ENCODE results near the gene CD38. TPM values are rescaled to one million over a fixed set of nuclear protein-coding genes. Genes with fewer than 3 reads are reported as not detected.
"Not testable (repeated sequence)": the region's sequence is repeated elsewhere in the genome, so short reads cannot be mapped to it uniquely, and the experiment has no call there.

The CD38 gene
- total and polyA plus RNA-seq, 2 donors (not counting 1 experiment from before 2014, with no cell fraction given) = 0.02 TPM; not detected in 1

DNA sequence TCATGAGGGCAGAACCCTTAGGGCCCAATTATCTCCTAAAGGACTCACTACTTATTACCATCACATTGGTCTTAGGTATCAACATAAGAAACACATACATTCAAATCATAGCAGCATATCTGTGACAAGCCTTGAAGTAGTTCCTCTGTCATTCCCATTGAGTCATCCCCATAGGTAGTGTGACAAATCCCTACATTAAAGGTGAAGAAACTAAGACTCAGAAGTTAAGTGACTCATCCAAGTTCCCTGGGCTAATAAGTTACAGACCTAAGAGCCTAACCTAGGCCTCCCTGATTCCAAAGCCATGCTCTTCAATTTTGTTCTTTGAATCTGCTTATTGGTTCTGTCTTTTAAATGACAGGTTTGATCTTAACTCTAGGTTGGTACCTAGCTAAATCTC lies 58.2 kb downstream of the CD38 start:
- Histone ChIP-seq H3K4me1 (ENCODE audit: control insufficient read depth, extremely low read depth, insufficient read depth, low read length) (no peaks in the 10 kb centered on the region), H2AFZ (ENCODE audit: low read length) (no peak overlapping the region)

DNA sequence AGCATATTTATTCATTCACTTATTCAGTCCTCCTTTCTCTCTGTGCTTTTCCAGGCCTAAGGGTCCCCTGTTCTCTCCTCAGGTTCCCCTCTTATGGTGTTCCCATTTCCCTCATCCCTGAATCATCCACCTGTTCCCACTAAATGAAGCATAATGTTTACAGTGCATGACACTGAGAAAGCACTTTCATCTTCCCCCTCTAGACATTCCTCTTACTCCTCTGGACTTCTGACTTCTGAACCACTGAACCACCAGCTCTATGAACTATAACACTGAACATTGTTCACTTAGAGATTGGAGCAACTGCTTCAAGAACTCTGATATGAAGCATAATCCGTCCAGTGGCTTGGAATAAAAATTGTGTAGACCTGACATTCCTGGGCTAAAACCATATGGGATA lies 59.5 kb downstream of the CD38 start:
- no peaks in the 10 kb centered on the region for H3K4me1 ChIP-seq (ENCODE audit: control insufficient read depth, extremely low read depth, insufficient read depth, low read length)
- no peak overlapping the region for H3K4me3 ChIP-seq (replicated peaks in 1 of 4; ENCODE audit: control extremely low read depth in 1 of 4, insufficient read depth in 1 of 4, low read depth in 3 of 4, low read length in 4 of 4)
- H3K27me3 ChIP-seq (ENCODE audit: control insufficient read depth, insufficient read depth, low read length) = no peaks in the 10 kb centered on the region
- H3K9ac ChIP-seq (ENCODE audit: insufficient read depth, low read length) = no peak overlapping the region
- H3K27ac ChIP-seq (ENCODE audit: insufficient read depth, low read length) = no peak overlapping the region
- H2AFZ ChIP-seq (ENCODE audit: low read length) = no peak overlapping the region
- H3K4me2 ChIP-seq (ENCODE audit: extremely low read depth, insufficient read depth, low read length) = no peak overlapping the region
- no peaks in the 10 kb centered on the region for H4K20me1 ChIP-seq (ENCODE audit: control insufficient read depth, extremely low read depth, insufficient read depth, low read length)
- H3K36me3 ChIP-seq (ENCODE audit: control insufficient read depth, insufficient read depth, low read length) = no peaks in the 10 kb centered on the region
- DNase-seq (ENCODE audit: low read depth in 2 of 2) = no peak
- TF ChIP-seq, protein P1, sequence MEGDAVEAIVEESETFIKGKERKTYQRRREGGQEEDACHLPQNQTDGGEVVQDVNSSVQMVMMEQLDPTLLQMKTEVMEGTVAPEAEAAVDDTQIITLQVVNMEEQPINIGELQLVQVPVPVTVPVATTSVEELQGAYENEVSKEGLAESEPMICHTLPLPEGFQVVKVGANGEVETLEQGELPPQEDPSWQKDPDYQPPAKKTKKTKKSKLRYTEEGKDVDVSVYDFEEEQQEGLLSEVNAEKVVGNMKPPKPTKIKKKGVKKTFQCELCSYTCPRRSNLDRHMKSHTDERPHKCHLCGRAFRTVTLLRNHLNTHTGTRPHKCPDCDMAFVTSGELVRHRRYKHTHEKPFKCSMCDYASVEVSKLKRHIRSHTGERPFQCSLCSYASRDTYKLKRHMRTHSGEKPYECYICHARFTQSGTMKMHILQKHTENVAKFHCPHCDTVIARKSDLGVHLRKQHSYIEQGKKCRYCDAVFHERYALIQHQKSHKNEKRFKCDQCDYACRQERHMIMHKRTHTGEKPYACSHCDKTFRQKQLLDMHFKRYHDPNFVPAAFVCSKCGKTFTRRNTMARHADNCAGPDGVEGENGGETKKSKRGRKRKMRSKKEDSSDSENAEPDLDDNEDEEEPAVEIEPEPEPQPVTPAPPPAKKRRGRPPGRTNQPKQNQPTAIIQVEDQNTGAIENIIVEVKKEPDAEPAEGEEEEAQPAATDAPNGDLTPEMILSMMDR (conservative IDR thresholded peaks at IDR 0.05 in 1 of 2, IDR thresholded peaks at IDR 0.05 in 1 of 2; ENCODE audit: low read depth in 1 of 2, low read length in 2 of 2) = no peak
- TF ChIP-seq EZH2 (IDR thresholded peaks at IDR 0.05; ENCODE audit: low read length, missing control alignments) = no peak
- no peaks in the 10 kb centered on the region for H3K9me3 ChIP-seq (ENCODE audit: control insufficient read depth, insufficient read depth, low read depth, low read length)
- H3K79me2 ChIP-seq (ENCODE audit: control insufficient read depth, insufficient read depth, low read length) = no peaks in the 10 kb centered on the region

More for the DNA sequence above, 58.2 kb downstream of the CD38 start:
- no peaks in the 10 kb centered on the region for H3K27me3 ChIP-seq (ENCODE audit: control insufficient read depth, insufficient read depth, low read length)
- H3K9me3 ChIP-seq (ENCODE audit: control insufficient read depth, insufficient read depth, low read depth, low read length) = no peaks in the 10 kb centered on the region
- no peaks in the 10 kb centered on the region for H3K79me2 ChIP-seq (ENCODE audit: control insufficient read depth, insufficient read depth, low read length)
- no peak overlapping the region for H3K4me3 ChIP-seq (replicated peaks in 1 of 4; ENCODE audit: control extremely low read depth in 1 of 4, insufficient read depth in 1 of 4, low read depth in 3 of 4, low read length in 4 of 4)
- H3K27ac ChIP-seq (ENCODE audit: insufficient read depth, low read length) = no peak overlapping the region
- no peaks in the 10 kb centered on the region for H4K20me1 ChIP-seq (ENCODE audit: control insufficient read depth, extremely low read depth, insufficient read depth, low read length)
- no peak overlapping the region for H3K4me2 ChIP-seq (ENCODE audit: extremely low read depth, insufficient read depth, low read length)
- H3K36me3 ChIP-seq (ENCODE audit: control insufficient read depth, insufficient read depth, low read length) = no peaks in the 10 kb centered on the region
- TF ChIP-seq, protein P1 (conservative IDR thresholded peaks at IDR 0.05 in 1 of 2, IDR thresholded peaks at IDR 0.05 in 1 of 2; ENCODE audit: low read depth in 1 of 2, low read length in 2 of 2) = no peak
- no peak for TF ChIP-seq EZH2 (IDR thresholded peaks at IDR 0.05; ENCODE audit: low read length, missing control alignments)
- H3K9ac ChIP-seq (ENCODE audit: insufficient read depth, low read length) = no peak overlapping the region
- no peak for DNase-seq (ENCODE audit: low read depth in 2 of 2)

DNA sequence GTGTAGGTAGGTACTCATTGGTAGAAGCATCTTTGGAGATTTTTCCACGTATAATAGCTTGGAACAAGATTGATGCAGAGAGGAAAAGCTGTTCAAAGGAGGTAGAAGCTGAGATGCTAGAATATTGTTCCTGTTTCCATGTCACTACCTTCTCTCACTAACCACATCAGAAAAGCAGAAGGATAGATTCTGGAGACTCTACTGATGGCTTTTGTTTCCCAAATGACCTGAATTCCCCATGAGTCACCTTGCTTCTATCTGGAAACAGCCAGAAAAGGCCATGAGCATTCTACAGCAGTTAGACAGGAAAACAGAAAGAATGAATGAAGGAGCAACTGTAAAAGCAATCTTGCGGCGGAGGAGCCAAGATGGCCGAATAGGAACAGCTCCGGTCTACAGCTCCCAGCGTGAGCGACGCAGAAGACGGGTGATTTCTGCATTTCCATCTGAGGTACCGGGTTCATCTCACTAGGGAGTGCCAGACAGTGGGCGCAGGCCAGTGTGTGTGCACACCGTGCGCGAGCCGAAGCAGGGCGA lies 63.1 kb downstream of the CD38 start:
- not testable (repeated sequence) for H3K9me3 ChIP-seq (ENCODE audit: control insufficient read depth, insufficient read depth, low read depth, low read length)

More for the DNA sequence above, 63.1 kb downstream of the CD38 start:
- not testable (repeated sequence) for H3K9ac ChIP-seq (ENCODE audit: insufficient read depth, low read length); H3K27me3 ChIP-seq (ENCODE audit: control insufficient read depth, insufficient read depth, low read length); H2AFZ ChIP-seq (ENCODE audit: low read length); DNase-seq (ENCODE audit: low read depth in 2 of 2); H3K36me3 ChIP-seq (ENCODE audit: control insufficient read depth, insufficient read depth, low read length); H3K27ac ChIP-seq (ENCODE audit: insufficient read depth, low read length); H3K79me2 ChIP-seq (ENCODE audit: control insufficient read depth, insufficient read depth, low read length); H3K4me2 ChIP-seq (ENCODE audit: extremely low read depth, insufficient read depth, low read length); H3K4me1 ChIP-seq (ENCODE audit: control insufficient read depth, extremely low read depth, insufficient read depth, low read length); H4K20me1 ChIP-seq (ENCODE audit: control insufficient read depth, extremely low read depth, insufficient read depth, low read length); H3K4me3 ChIP-seq (replicated peaks in 1 of 4; ENCODE audit: control extremely low read depth in 1 of 4, insufficient read depth in 1 of 4, low read depth in 3 of 4, low read length in 4 of 4)

Data from fibroblast of lung (primary cell).